Ovary (tissue), 9 donors: Measurements from ENCODE around the gene MTRF1. TPM values are rescaled to one million over a fixed set of nuclear protein-coding genes. Genes with fewer than 3 reads are reported as not detected.

Source experiments
- DNase-seq, 5 donors: peaks; one replicate each; pipeline ENCODE4 v3.0.0-alpha.2; 2019 to 2020
- H3K27ac ChIP-seq, 2 donors: fragments of 200-600 bp; one replicate each; pipeline versions ENCODE4 v1.5.1 to v1.8.0; 2019 to 2022
- H3K27me3 ChIP-seq: fragments of 200-600 bp; one replicate; pipeline ENCODE4 v1.8.0; 2022
- H3K36me3 ChIP-seq: fragments of 200-600 bp; sonication (generic); one replicate; pipeline ENCODE4 v1.5.1; 2019
- H3K4me1 ChIP-seq: one replicate; pipeline ENCODE4 v1.8.1; 2013; ENCODE audit warnings: mild to moderate bottlenecking, moderate library complexity; ENCODE audit not compliant: insufficient read depth
- H3K4me3 ChIP-seq: fragments of 200-600 bp; sonication (generic); one replicate; pipeline ENCODE4 v1.5.1; 2017
- H3K9me3 ChIP-seq, 2 donors: fragments of 200-600 bp in 1 of 2; sonication (generic) in 1 of 2; one replicate each; pipeline versions ENCODE4 v1.5.1 to v1.8.1; 2013 to 2019; ENCODE audit warnings: mild to moderate bottlenecking in 1 of 2, moderate library complexity in 1 of 2
- CTCF ChIP-seq, 3 donors: fragments of 450-650 bp in 2 of 3; fragments of 200-600 bp in 1 of 3; IDR thresholded peaks; one replicate each; pipeline versions ENCODE4 v1.5.1 to v1.8.0; 2016 to 2022; ENCODE audit warnings: antibody characterized with exemption in 3 of 3, mild to moderate bottlenecking in 1 of 3
- EP300 ChIP-seq: sonication (generic); formaldehyde crosslinking; IDR thresholded peaks from one replicate; pipeline ENCODE4 v1.6.1; 2017; ENCODE audit warnings: antibody characterized with exemption
- POLR2A ChIP-seq: fragments of 450-650 bp; IDR thresholded peaks from one replicate; pipeline ENCODE4 v1.6.1; 2017; ENCODE audit warnings: antibody characterized with exemption, mild to moderate bottlenecking, moderate library complexity
- WGBS, 3 donors: extraction: QIAGEN DNeasy Blood & Tissue Kit in 1 of 3; methylation state at CpG; one replicate each; pipeline versions ENCODE4 v1.1.5 to v1.1.7; 2013 to 2017; 5-methylcytosine and 5-hydroxymethylcytosine counted together
- intact Hi-C, 4 donors: fragments of 100-400 bp; cut with DNase I; formaldehyde crosslinking; loops; one replicate each; pipeline versions ENCODE4 v1.11.0 to v1.15.1; 2022 to 2023
- polyA plus RNA-seq, 2 donors: library from polyadenylated mRNA; stranded (reverse); fragments of 200-250 nt in 1 of 2; fragments of 350-450 nt in 1 of 2; fragmentation: Illumina TruSeq in 1 of 2; extraction: RNeasy Lipid Tissue Mini Kit (QIAGEN cat#74804) in 1 of 2; gene quantifications; one replicate each; pipeline ENCODE4 v1.2.3, GENCODE V29; 2013 to 2014
- total RNA-seq, 7 donors: library from RNA; depleted of rRNA in 2 of 7; stranded (reverse); fragments of >200 nt in 2 of 7; fragmentation: NEBNext Ultra II Directional in 3 of 7; extraction: Animal tissue kit (Norgen Biotek cat#: 25700) in 3 of 7; gene quantifications; one replicate each; pipeline versions ENCODE4 v1.1.0 to v1.2.4, GENCODE V29; 2016 to 2023
- donor health status: DM: no; HTN: no; CAD: no; lungs with moderate emphysema.
- donor health status: DM: no; HTN: no; CAD: no.
- donor health status: Bipolar disorder and iron deficiency.
- donor health status: DM: yes; HTN: yes; CAD: no.
- donor health status: DM: no; HTN: no; CAD: no.
- donor health status: DM: yes; HTN: yes; CAD: no.

The MTRF1 gene
- total and polyA plus RNA-seq, 9 donors = 6.4 to 12.2 (median 8.4) TPM

- 88 to 90% (median 90%) methylated on average over 4 of the region's 4 CpGs for WGBS, 3 donors
- H3K27me3 ChIP-seq = no peaks in the 10 kb centered on the region
- no peaks in the 10 kb centered on the region for H3K4me1 ChIP-seq
- DNase-seq = no peak
- TF ChIP-seq EP300 = no peak
- TF ChIP-seq CTCF (IDR thresholded peaks at IDR 0.05) = no peak
- no peak for TF ChIP-seq POLR2A
- H3K4me3 ChIP-seq = no peak overlapping the region
- H3K9me3 ChIP-seq = no peaks in the 10 kb centered on the region
- H3K27ac ChIP-seq = no peak overlapping the region
- intact Hi-C loops = no loop called here
- no peaks in the 10 kb centered on the region for H3K36me3 ChIP-seq
Measured at GRCh38 chr13:41232578-41233480, 30.5 kb downstream of the MTRF1 start.

GRCh38 chr13:41231786-41232185, 31.6 kb downstream of the MTRF1 start:
- H3K9me3 ChIP-seq = no peaks in the 10 kb centered on the region
- intact Hi-C loops = no loop called here
- H3K27ac ChIP-seq = no peak overlapping the region
- H3K27me3 ChIP-seq = no peaks in the 10 kb centered on the region
- 80 to 93% (median 86%) methylated on average over 3 of the region's 3 CpGs for WGBS, 3 donors
- TF ChIP-seq EP300 = no peak
- H3K4me3 ChIP-seq = no peak overlapping the region
- no peaks in the 10 kb centered on the region for H3K36me3 ChIP-seq
- no peaks in the 10 kb centered on the region for H3K4me1 ChIP-seq
- no peak for DNase-seq

- TF ChIP-seq CTCF (IDR thresholded peaks at IDR 0.05) (no peak), POLR2A (no peak), EP300 (no peak)
- no peaks in the 10 kb centered on the region for H3K4me1 ChIP-seq
- no peaks in the 10 kb centered on the region for H3K9me3 ChIP-seq
- no peak overlapping the region for H3K27ac ChIP-seq
- no peaks in the 10 kb centered on the region for H3K36me3 ChIP-seq
- no peak overlapping the region for H3K4me3 ChIP-seq
- no peak for DNase-seq
- WGBS, 3 donors = 84 to 90% (median 89%) methylated on average over 2 of the region's 2 CpGs
- intact Hi-C loops = no loop called here
- no peaks in the 10 kb centered on the region for H3K27me3 ChIP-seq
Measured at GRCh38 chr13:41231025-41231677, 32.2 kb downstream of the MTRF1 start.

GRCh38 chr13:41229356-41229755, 34.0 kb downstream of the MTRF1 start:
- TF ChIP-seq EP300 (no peak), POLR2A (no peak), CTCF (IDR thresholded peaks at IDR 0.05) (no peak)
- no peaks in the 10 kb centered on the region for H3K27me3 ChIP-seq
- no peaks in the 10 kb centered on the region for H3K36me3 ChIP-seq
- intact Hi-C loops = loop anchor here in 1 of 4 donors (10.0 kb wide), 1 partner anchor 155 kb away; no protein-coding TSS in a partner anchor
- no peak for DNase-seq
- H3K4me1 ChIP-seq = no peaks in the 10 kb centered on the region
- no peak overlapping the region for H3K27ac ChIP-seq
- no peaks in the 10 kb centered on the region for H3K9me3 ChIP-seq
- no peak overlapping the region for H3K4me3 ChIP-seq
